Hepatocyte (in vitro differentiated cells): ENCODE data around the gene TRAF3.

ENCODE experiments used
- EZH2 ChIP-seq: fragments of 200-600 bp; sonication (generic); IDR thresholded peaks from 2 replicates; pipeline ENCODE4 v1.6.1; 2016; ENCODE audit warnings: antibody characterized with exemption, mild to moderate bottlenecking, borderline replicate concordance
- TF ChIP-seq, protein P1 (sequence below): fragments of 200-600 bp; sonication (generic); IDR thresholded peaks from 2 replicates; pipeline ENCODE4 v1.5.1; 2016; ENCODE audit warnings: antibody characterized with exemption, mild to moderate bottlenecking; ENCODE audit not compliant: poor library complexity

GRCh38 chr14:102811254-102811963 is 34.2 kb downstream of the TRAF3 start:
- TF ChIP-seq, protein P1, sequence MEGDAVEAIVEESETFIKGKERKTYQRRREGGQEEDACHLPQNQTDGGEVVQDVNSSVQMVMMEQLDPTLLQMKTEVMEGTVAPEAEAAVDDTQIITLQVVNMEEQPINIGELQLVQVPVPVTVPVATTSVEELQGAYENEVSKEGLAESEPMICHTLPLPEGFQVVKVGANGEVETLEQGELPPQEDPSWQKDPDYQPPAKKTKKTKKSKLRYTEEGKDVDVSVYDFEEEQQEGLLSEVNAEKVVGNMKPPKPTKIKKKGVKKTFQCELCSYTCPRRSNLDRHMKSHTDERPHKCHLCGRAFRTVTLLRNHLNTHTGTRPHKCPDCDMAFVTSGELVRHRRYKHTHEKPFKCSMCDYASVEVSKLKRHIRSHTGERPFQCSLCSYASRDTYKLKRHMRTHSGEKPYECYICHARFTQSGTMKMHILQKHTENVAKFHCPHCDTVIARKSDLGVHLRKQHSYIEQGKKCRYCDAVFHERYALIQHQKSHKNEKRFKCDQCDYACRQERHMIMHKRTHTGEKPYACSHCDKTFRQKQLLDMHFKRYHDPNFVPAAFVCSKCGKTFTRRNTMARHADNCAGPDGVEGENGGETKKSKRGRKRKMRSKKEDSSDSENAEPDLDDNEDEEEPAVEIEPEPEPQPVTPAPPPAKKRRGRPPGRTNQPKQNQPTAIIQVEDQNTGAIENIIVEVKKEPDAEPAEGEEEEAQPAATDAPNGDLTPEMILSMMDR, result no peak
- TF ChIP-seq EZH2, result no peak
